HEK293T (cell line): Measurements from ENCODE around the gene TBCK.

Experiments used
- BHLHE40 ChIP-seq: fragments of 450-650 bp; IDR thresholded peaks from 2 replicates; pipeline ENCODE4 v1.6.1; 2016; ENCODE audit warnings: mild to moderate bottlenecking, moderate library complexity, borderline replicate concordance
- ELF4 ChIP-seq: fragments of 450-650 bp; IDR thresholded peaks from 2 replicates; pipeline ENCODE4 v1.6.1; 2017; ENCODE audit warnings: antibody characterized with exemption
- FOXK2 ChIP-seq: fragments of 450-650 bp; IDR thresholded peaks from 2 replicates; pipeline ENCODE4 v1.6.1; 2016; ENCODE audit warnings: mild to moderate bottlenecking
- FOXM1 ChIP-seq: fragments of 450-650 bp; IDR thresholded peaks from 2 replicates; pipeline ENCODE4 v1.6.1; 2017; ENCODE audit warnings: mild to moderate bottlenecking, borderline replicate concordance
- HDGF ChIP-seq: fragments of 450-650 bp; IDR thresholded peaks from 2 replicates; pipeline ENCODE4 v1.6.1; 2017; ENCODE audit warnings: antibody characterized with exemption, borderline replicate concordance
- L3MBTL2 ChIP-seq: fragments of 450-650 bp; conservative IDR thresholded peaks from 2 replicates; pipeline ENCODE4 v1.6.1; 2016; ENCODE audit warnings: mild to moderate bottlenecking
- NFRKB ChIP-seq: fragments of 450-650 bp; IDR thresholded peaks from 2 replicates; pipeline ENCODE4 v1.6.1; 2016; ENCODE audit warnings: mild to moderate bottlenecking, moderate library complexity
- SP1 ChIP-seq: fragments of 450-650 bp; IDR thresholded peaks from 2 replicates; pipeline ENCODE4 v1.6.1; 2017
- SUZ12 ChIP-seq: fragments of 450-650 bp; IDR thresholded peaks from 2 replicates; pipeline ENCODE4 v1.6.1; 2016; ENCODE audit warnings: mild to moderate bottlenecking
- ZNF384 ChIP-seq: fragments of 450-650 bp; IDR thresholded peaks from 2 replicates; pipeline ENCODE4 v1.6.1; 2016

GRCh38 chr4:106306561-106306960, 9.4 kb downstream of the TBCK start:
- TF ChIP-seq BHLHE40 (no peak), FOXM1 (no peak), SP1 (no peak), L3MBTL2 (no peak), HDGF (no peak), SUZ12 (no peak), FOXK2 (no peak), ZNF384 (no peak), ELF4 (no peak), NFRKB (no peak)
